BE2C (cell line): ENCODE measurements around the gene MFSD6.

Source experiments
- DNase-seq: peaks from one replicate; pipeline ENCODE4 v3.0.0-alpha.2; 2020
- H3K27me3 ChIP-seq: fragments of 250-450 bp; sonication (Bioruptor Pico); 2 replicates; pipeline ENCODE4 v1.5.1; 2020; ENCODE audit warnings: mild to moderate bottlenecking
- H3K36me3 ChIP-seq: fragments of 250-450 bp; sonication (Bioruptor Pico); 2 replicates; pipeline ENCODE4 v1.5.1; 2020; ENCODE audit warnings: mild to moderate bottlenecking
- H3K4me1 ChIP-seq: fragments of 250-450 bp; sonication (Bioruptor Pico); 2 replicates; pipeline ENCODE4 v1.5.1; 2020
- H3K4me3 ChIP-seq: 2 replicates; pipeline ENCODE4 v1.5.1; 2011; ENCODE audit warnings: low read depth, low read length
- H3K9me3 ChIP-seq: fragments of 250-450 bp; sonication (Bioruptor Pico); 2 replicates; pipeline ENCODE4 v1.5.1; 2020
- CTCF ChIP-seq: IDR thresholded peaks from 2 replicates; pipeline ENCODE4 v1.5.1; 2012; ENCODE audit warnings: mild to moderate bottlenecking, low read depth, low read length

MFSD6 gene

GRCh38 chr2:190533968-190534309 is 125.8 kb downstream of the MFSD6 start:
- peak overlapping the region; percentile 72 for H3K4me3 ChIP-seq
- TF ChIP-seq CTCF = no peak
- no peak for DNase-seq
- H3K4me1 ChIP-seq = no peaks in the 10 kb centered on the region
- H3K27me3 ChIP-seq = no peaks in the 10 kb centered on the region
- H3K9me3 ChIP-seq = no peaks in the 10 kb centered on the region
- no peaks in the 10 kb centered on the region for H3K36me3 ChIP-seq

- Histone ChIP-seq H3K27me3 (no peaks in the 10 kb centered on the region), H3K4me1 (no peaks in the 10 kb centered on the region), H3K36me3 (no peaks in the 10 kb centered on the region), H3K9me3 (no peaks in the 10 kb centered on the region), H3K4me3 (peak within 1 kb of the TSS; percentile 72)
- peak; percentile 83 for DNase-seq
- no peak for TF ChIP-seq CTCF
These were observed 126.4 kb downstream of the MFSD6 start, which contains the start of gene NEMP2 for GRCh38 chr2:190534310-190535120. TSS of gene NEMP2 (minus strand) at chr2:190534722. CDS start at chr2:190534655, 67 bp downstream.

GRCh38 chr2:190535121-190535439 is 126.9 kb downstream of the MFSD6 start:
- H3K4me3 ChIP-seq = peak overlapping the region; percentile 72
- H3K36me3 ChIP-seq = no peaks in the 10 kb centered on the region
- DNase-seq = no peak
- no peak for TF ChIP-seq CTCF
- no peaks in the 10 kb centered on the region for H3K4me1 ChIP-seq
- no peaks in the 10 kb centered on the region for H3K9me3 ChIP-seq
- no peaks in the 10 kb centered on the region for H3K27me3 ChIP-seq

- Histone ChIP-seq H3K36me3 (no peaks in the 10 kb centered on the region), H3K4me3 (peak overlapping the region; percentile 72), H3K9me3 (no peaks in the 10 kb centered on the region), H3K4me1 (no peaks in the 10 kb centered on the region), H3K27me3 (no peaks in the 10 kb centered on the region)
- DNase-seq = no peak
- no peak for TF ChIP-seq CTCF
These were observed 127.4 kb downstream of the MFSD6 start for GRCh38 chr2:190535586-190535985.

GRCh38 chr2:190537765-190538164 is 129.6 kb downstream of the MFSD6 start:
- no peak overlapping the region for H3K4me3 ChIP-seq
- H3K9me3 ChIP-seq = no peaks in the 10 kb centered on the region
- H3K4me1 ChIP-seq = no peaks in the 10 kb centered on the region
- H3K36me3 ChIP-seq = no peaks in the 10 kb centered on the region
- TF ChIP-seq CTCF = no peak
- H3K27me3 ChIP-seq = no peaks in the 10 kb centered on the region
- DNase-seq = no peak

- Histone ChIP-seq H3K4me1 (no peaks in the 10 kb centered on the region), H3K27me3 (no peaks in the 10 kb centered on the region), H3K4me3 (no peak overlapping the region), H3K9me3 (no peaks in the 10 kb centered on the region), H3K36me3 (no peaks in the 10 kb centered on the region)
- no peak for TF ChIP-seq CTCF
- DNase-seq = no peak
These were observed 130.0 kb downstream of the MFSD6 start for GRCh38 chr2:190538201-190538600.
